CD4-positive, alpha-beta T cell treated with Interferon gamma for 1 hour (primary cell): ENCODE measurements around the gene TIE1.

Source experiments
- DNase-seq: peaks from one replicate; pipeline ENCODE4 v3.0.0-alpha.2; 2020

TIE1 gene

GRCh38 chr1:43274125-43274803, 26.5 kb upstream of the TIE1 start:
- DNase-seq, result peak; percentile 33

- DNase-seq, result no peak
Observed at GRCh38 chr1:43274804-43275180, 26.0 kb upstream of the TIE1 start.

GRCh38 chr1:43275826-43276620, 24.8 kb upstream of the TIE1 start:
- no peak for DNase-seq

GRCh38 chr1:43276673-43277072, 24.1 kb upstream of the TIE1 start:
- no peak for DNase-seq

- no peak for DNase-seq
Observed at GRCh38 chr1:43277116-43277876, 23.5 kb upstream of the TIE1 start.

- DNase-seq, result no peak
Observed at GRCh38 chr1:43279161-43279560, 21.6 kb upstream of the TIE1 start.

- DNase-seq, result no peak
Observed at GRCh38 chr1:43279666-43280065, 21.1 kb upstream of the TIE1 start.

GRCh38 chr1:43280692-43281091, 20.1 kb upstream of the TIE1 start:
- DNase-seq, result no peak

GRCh38 chr1:43282220-43283195, 18.3 kb upstream of the TIE1 start:
- no peak for DNase-seq

GRCh38 chr1:43284065-43284464, 16.7 kb upstream of the TIE1 start:
- no peak for DNase-seq

GRCh38 chr1:43284546-43285110, 16.2 kb upstream of the TIE1 start:
- no peak for DNase-seq

- no peak for DNase-seq
Observed at GRCh38 chr1:43285269-43285990, 15.4 kb upstream of the TIE1 start, which contains the start of gene C1orf210. TSS of gene C1orf210 (minus strand) at chr1:43285581. CDS start at chr1:43283270, 2,311 bp downstream.

GRCh38 chr1:43286115-43286514, 14.7 kb upstream of the TIE1 start:
- DNase-seq, result no peak

- DNase-seq, result no peak
Observed at GRCh38 chr1:43286533-43286932, 14.2 kb upstream of the TIE1 start.

GRCh38 chr1:43288058-43288784, 12.6 kb upstream of the TIE1 start:
- DNase-seq, result no peak

- no peak for DNase-seq
Observed at GRCh38 chr1:43288785-43289706, 11.7 kb upstream of the TIE1 start.

GRCh38 chr1:43292216-43292615, 8.6 kb upstream of the TIE1 start:
- DNase-seq, result no peak

- DNase-seq, result no peak
Observed at GRCh38 chr1:43292679-43293078, 8.1 kb upstream of the TIE1 start.

- no peak for DNase-seq
Observed at GRCh38 chr1:43293176-43293575, 7.6 kb upstream of the TIE1 start.
